ENCODE data around the gene GULP1.

- TF ChIP-seq POLR2A (IDR thresholded peaks at IDR 0.05) (no peak), CTCF (IDR thresholded peaks at IDR 0.05) (no peak), POLR2AphosphoS5 (IDR thresholded peaks at IDR 0.05; ENCODE audit: insufficient read depth in 1 of 2, low read depth in 1 of 2) (no peak)
Observed at GRCh38 chr2:188569431-188570165, 277.9 kb downstream of the GULP1 start.

All from vagina (tissue), 2 donors.